OCI-LY3 (cell line): ENCODE data around the gene STARD13.

Source experiments
- H2AFZ ChIP-seq: fragments of 200-600, 300-600 bp; shearing (Covaris generic); 2 replicates; pipeline ENCODE4 v1.6.0; 2014; ENCODE audit warnings: antibody characterized with exemption, low read depth, low read length
- H3K27ac ChIP-seq: fragments of 200-600, 300-600 bp; sonication (generic); 2 replicates; pipeline ENCODE4 v1.5.1; 2014; ENCODE audit warnings: mild to moderate bottlenecking, low read length, moderate library complexity, mixed read lengths
- H3K27me3 ChIP-seq: fragments of 200-600, 300-600 bp; sonication (generic); 2 replicates; pipeline ENCODE4 v1.6.1; 2014; ENCODE audit warnings: low read depth, low read length, mixed read lengths
- H3K36me3 ChIP-seq: fragments of 200-600, 300-600 bp; sonication (generic); replicated peaks from 2 replicates; pipeline ENCODE3; 2014; ENCODE audit warnings: low read depth, low read length, mixed read lengths
- H3K4me1 ChIP-seq: fragments of 300-600, 200-600 bp; sonication (generic); 2 replicates; pipeline ENCODE4 v1.6.1; 2014; ENCODE audit warnings: low read length, mixed read lengths
- H3K4me2 ChIP-seq: fragments of 200-600, 300-600 bp; sonication (generic); 2 replicates; pipeline ENCODE4 v1.6.1; 2014; ENCODE audit warnings: low read length, mixed read lengths
- H3K4me3 ChIP-seq: fragments of 300-600, 200-600 bp; sonication (generic); 2 replicates; pipeline ENCODE4 v1.5.1; 2014; ENCODE audit warnings: antibody characterized with exemption, mild to moderate bottlenecking, low read length, moderate library complexity
- H3K79me2 ChIP-seq: fragments of 300-600, 200-600 bp; shearing (Covaris generic); 2 replicates; pipeline ENCODE4 v1.6.1; 2014; ENCODE audit warnings: mild to moderate bottlenecking, low read length, mixed read lengths
- H3K9ac ChIP-seq: fragments of 300-600, 200-600 bp; shearing (Covaris generic); 2 replicates; pipeline ENCODE4 v1.6.0; 2014; ENCODE audit warnings: mild to moderate bottlenecking, low read length, moderate library complexity
- H3K9me3 ChIP-seq: fragments of 200-600, 300-600 bp; shearing (Covaris generic); 2 replicates; pipeline ENCODE4 v1.6.1; 2014; ENCODE audit warnings: low read length, mixed read lengths; ENCODE audit not compliant: insufficient read depth
- H4K20me1 ChIP-seq: fragments of 200-600, 300-600 bp; sonication (generic); 2 replicates; pipeline ENCODE4 v1.6.1; 2016; ENCODE audit warnings: low read length, mixed read lengths; ENCODE audit not compliant: insufficient read depth
- EZH2phosphoT487 ChIP-seq: fragments of 200-600 bp; shearing (Covaris generic); IDR thresholded peaks from 2 replicates; pipeline ENCODE4 v1.6.1; 2018; ENCODE audit warnings: antibody characterized with exemption, mixed run types, low read depth
- TF ChIP-seq, protein P1 (sequence below): fragments of 200-600, 300-600 bp; sonication (generic); IDR thresholded peaks from 2 replicates; pipeline ENCODE4 v1.5.1; 2014; ENCODE audit warnings: antibody characterized with exemption, low read length, low read depth

STARD13 gene

DNA sequence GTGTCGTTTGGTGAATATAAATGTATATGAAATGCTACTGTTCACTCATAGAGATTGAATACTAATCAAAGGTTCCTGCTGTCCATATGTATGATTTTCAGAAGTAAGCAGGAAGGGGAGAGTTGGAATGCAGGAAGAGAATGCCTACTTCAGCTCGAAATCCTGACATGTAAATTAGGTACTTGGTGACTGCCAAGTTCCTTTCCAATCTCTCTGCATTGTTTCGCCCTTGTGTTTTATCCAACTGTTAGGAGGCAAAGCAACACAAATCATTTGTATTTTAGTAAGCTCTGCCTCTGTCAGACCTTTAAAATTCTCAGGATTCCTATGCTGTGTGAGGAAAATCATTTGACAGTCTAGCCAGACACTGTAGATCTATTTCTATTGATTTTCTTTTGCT, 9.0 kb downstream of the STARD13 start:
- 0 out of 2 replicates have a peak, but pooled peaks cover 2% of the 10 kb centered on the region for H3K27me3 ChIP-seq
- H3K36me3 ChIP-seq = no peaks in the 10 kb centered on the region
- H3K4me3 ChIP-seq = no peak overlapping the region
- H3K79me2 ChIP-seq = no peaks in the 10 kb centered on the region
- H3K9me3 ChIP-seq = no peaks in the 10 kb centered on the region
- no peak overlapping the region for H3K27ac ChIP-seq
- no peaks in the 10 kb centered on the region for H4K20me1 ChIP-seq
- no peak overlapping the region for H3K4me2 ChIP-seq
- TF ChIP-seq EZH2phosphoT487 = no peak
- TF ChIP-seq, protein P1, sequence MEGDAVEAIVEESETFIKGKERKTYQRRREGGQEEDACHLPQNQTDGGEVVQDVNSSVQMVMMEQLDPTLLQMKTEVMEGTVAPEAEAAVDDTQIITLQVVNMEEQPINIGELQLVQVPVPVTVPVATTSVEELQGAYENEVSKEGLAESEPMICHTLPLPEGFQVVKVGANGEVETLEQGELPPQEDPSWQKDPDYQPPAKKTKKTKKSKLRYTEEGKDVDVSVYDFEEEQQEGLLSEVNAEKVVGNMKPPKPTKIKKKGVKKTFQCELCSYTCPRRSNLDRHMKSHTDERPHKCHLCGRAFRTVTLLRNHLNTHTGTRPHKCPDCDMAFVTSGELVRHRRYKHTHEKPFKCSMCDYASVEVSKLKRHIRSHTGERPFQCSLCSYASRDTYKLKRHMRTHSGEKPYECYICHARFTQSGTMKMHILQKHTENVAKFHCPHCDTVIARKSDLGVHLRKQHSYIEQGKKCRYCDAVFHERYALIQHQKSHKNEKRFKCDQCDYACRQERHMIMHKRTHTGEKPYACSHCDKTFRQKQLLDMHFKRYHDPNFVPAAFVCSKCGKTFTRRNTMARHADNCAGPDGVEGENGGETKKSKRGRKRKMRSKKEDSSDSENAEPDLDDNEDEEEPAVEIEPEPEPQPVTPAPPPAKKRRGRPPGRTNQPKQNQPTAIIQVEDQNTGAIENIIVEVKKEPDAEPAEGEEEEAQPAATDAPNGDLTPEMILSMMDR = no peak
- H3K4me1 ChIP-seq = no peaks in the 10 kb centered on the region
- no peak overlapping the region for H2AFZ ChIP-seq
- H3K9ac ChIP-seq = no peak overlapping the region

DNA sequence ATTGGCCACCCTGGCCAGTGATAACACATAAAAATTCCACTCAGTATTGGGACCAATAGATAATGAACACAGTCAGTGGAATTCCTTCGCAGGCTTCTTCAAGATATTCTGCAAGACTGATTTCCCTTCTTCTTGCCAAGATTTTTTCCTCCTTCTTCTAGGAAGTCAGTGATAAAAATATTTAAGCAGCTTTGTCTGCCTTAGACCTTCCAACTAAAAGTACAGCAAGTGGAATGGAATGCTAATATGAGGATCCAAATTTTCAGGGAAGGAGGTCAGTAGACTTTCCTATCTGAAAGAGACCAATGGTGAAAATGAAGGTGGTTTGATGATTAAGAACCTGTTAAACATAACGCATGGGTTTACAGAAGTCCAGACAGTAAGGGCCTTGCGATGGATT, 9.6 kb downstream of the STARD13 start:
- 0 out of 2 replicates have a peak, but pooled peaks cover 2% of the 10 kb centered on the region for H3K27me3 ChIP-seq
- no peak overlapping the region for H3K9ac ChIP-seq
- no peaks in the 10 kb centered on the region for H3K4me1 ChIP-seq
- no peak for TF ChIP-seq EZH2phosphoT487
- TF ChIP-seq, protein P1 = no peak
- H3K4me2 ChIP-seq = no peak overlapping the region
- no peaks in the 10 kb centered on the region for H3K9me3 ChIP-seq
- H3K27ac ChIP-seq = no peak overlapping the region
- H3K36me3 ChIP-seq = no peaks in the 10 kb centered on the region
- no peak overlapping the region for H2AFZ ChIP-seq
- no peaks in the 10 kb centered on the region for H4K20me1 ChIP-seq
- no peak overlapping the region for H3K4me3 ChIP-seq
- no peaks in the 10 kb centered on the region for H3K79me2 ChIP-seq

DNA sequence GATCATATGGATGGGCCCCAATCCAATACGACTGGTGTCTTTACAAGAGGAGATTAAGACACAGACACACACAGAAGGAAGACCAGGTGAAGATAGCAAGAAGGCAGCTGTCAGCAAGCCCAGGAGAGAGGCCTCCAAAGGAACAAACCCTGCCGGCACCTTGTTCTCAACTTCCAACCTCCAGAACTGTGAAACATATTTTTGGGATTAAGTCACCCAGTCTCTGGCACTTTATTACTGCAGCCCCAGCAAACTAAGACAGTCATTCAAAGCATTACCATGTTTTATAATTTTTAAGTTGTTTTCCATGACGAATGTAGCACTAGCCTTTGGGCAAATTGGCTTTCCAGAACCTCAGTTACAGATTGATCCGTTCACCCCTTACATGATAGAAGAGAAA, 11.3 kb downstream of the STARD13 start:
- no peak overlapping the region for H3K4me3 ChIP-seq
- no peak overlapping the region for H2AFZ ChIP-seq
- H4K20me1 ChIP-seq = no peaks in the 10 kb centered on the region
- H3K9me3 ChIP-seq = no peaks in the 10 kb centered on the region
- no peak overlapping the region for H3K27ac ChIP-seq
- no peak overlapping the region for H3K9ac ChIP-seq
- H3K79me2 ChIP-seq = no peaks in the 10 kb centered on the region
- H3K27me3 ChIP-seq = 0 out of 2 replicates have a peak, but pooled peaks cover 2% of the 10 kb centered on the region
- H3K4me1 ChIP-seq = no peaks in the 10 kb centered on the region
- no peak overlapping the region for H3K4me2 ChIP-seq
- TF ChIP-seq, protein P1 = no peak
- TF ChIP-seq EZH2phosphoT487 = no peak
- H3K36me3 ChIP-seq = no peaks in the 10 kb centered on the region

DNA sequence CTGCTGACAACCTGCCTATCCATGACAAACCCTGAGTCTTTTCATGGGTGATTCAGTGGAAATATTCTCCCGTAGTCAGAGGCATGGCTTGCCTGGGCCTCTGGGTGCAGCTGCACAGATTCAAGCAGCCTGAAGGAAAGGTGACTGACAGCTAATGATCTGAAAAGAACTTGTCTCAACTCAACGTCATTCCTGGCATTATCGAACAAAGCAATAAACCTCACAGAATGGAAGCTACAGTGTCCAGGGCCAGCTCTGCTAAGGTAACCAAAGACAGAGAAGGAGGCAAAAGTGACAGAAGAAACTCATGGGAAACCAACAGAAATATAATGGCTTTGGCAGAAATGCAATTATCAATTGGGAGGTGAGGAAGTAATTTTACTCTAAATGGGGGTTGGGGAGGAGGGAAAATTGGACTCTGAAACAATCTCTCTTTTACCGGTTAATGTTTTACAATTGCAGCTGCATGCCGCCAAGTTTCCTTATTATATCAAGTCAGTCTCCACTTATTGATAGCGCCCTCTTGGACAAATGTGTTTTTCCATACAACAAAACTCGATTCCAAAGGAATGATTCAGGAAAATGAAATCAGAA, 12.9 kb downstream of the STARD13 start:
- no peak overlapping the region for H2AFZ ChIP-seq
- no peak for TF ChIP-seq EZH2phosphoT487
- TF ChIP-seq, protein P1 = no peak
- H4K20me1 ChIP-seq = no peaks in the 10 kb centered on the region
- no peak overlapping the region for H3K9ac ChIP-seq
- no peak overlapping the region for H3K27ac ChIP-seq
- H3K4me1 ChIP-seq = no peaks in the 10 kb centered on the region
- H3K9me3 ChIP-seq = no peaks in the 10 kb centered on the region
- H3K27me3 ChIP-seq = 0 out of 2 replicates have a peak, but pooled peaks cover 2% of the 10 kb centered on the region
- no peak overlapping the region for H3K4me2 ChIP-seq
- no peak overlapping the region for H3K4me3 ChIP-seq
- no peaks in the 10 kb centered on the region for H3K36me3 ChIP-seq
- H3K79me2 ChIP-seq = no peaks in the 10 kb centered on the region
